Activated CD4-positive, alpha-beta memory T cell treated with anti-CD3 and anti-CD28 coated beads, Interleukin-2, amount 10 ng/mL, durations not matched to agents 7 days and 5 days (primary cell): ENCODE results near the gene GLT6D1. TPM values are rescaled to one million over a fixed set of nuclear protein-coding genes. Genes with fewer than 3 reads are reported as not detected.
"Not testable (repeated sequence)": the region's sequence is repeated elsewhere in the genome, so short reads cannot be mapped to it uniquely, and the experiment has no call there.

Experiments used
- CTCF ChIA-PET: fragments of 350-600 bp; sonication (Branson Sonifier 250); formaldehyde crosslinking; loops from one replicate; lab custom pipeline; 2021; ENCODE audit warnings: antibody characterized with exemption, inconsistent platforms; lab: Charles Lee
- POLR2A ChIA-PET: fragments of 350-600 bp; sonication (Branson Sonifier 250); formaldehyde crosslinking; loops from one replicate; lab custom pipeline; 2021; ENCODE audit warnings: antibody characterized with exemption; lab: Charles Lee
- DNase-seq: peaks from one replicate; pipeline ENCODE4 v3.0.0-alpha.2; 2020
- H3K27ac Mint-ChIP-seq: one replicate; pipeline ENCODE4 v1.8.0; 2021; ENCODE audit warnings: mild to moderate bottlenecking, mixed read lengths
- H3K27me3 Mint-ChIP-seq: one replicate; pipeline ENCODE4 v1.8.0; 2021; ENCODE audit warnings: mixed read lengths
- H3K36me3 Mint-ChIP-seq: one replicate; pipeline ENCODE4 v1.8.0; 2021; ENCODE audit warnings: low read depth, mixed read lengths
- H3K4me1 Mint-ChIP-seq: one replicate; pipeline ENCODE4 v1.8.0; 2021; ENCODE audit warnings: mixed read lengths
- H3K4me3 Mint-ChIP-seq: one replicate; pipeline ENCODE4 v1.8.0; 2021; ENCODE audit warnings: mild to moderate bottlenecking, mixed read lengths
- H3K9me3 Mint-ChIP-seq: one replicate; pipeline ENCODE4 v1.8.0; 2021; ENCODE audit warnings: mixed read lengths
- total RNA-seq, 2 experiments: library from RNA; stranded (reverse); gene quantifications; one replicate each; pipeline ENCODE4 v1.2.3, GENCODE V29; 2021

The GLT6D1 gene
- total RNA-seq, result not detected

GRCh38 chr9:135639196-135639595 lies at the start of gene GLT6D1:
Gene GLT6D1, minus strand, starts transcription at chr9:135639540. Its CDS starts 353 bp downstream, at chr9:135639187.
- peaks cover 1% of the 10 kb centered on the region for H3K27me3 Mint-ChIP-seq
- CTCF ChIA-PET, result no interaction called here
- H3K36me3 Mint-ChIP-seq, result no peaks in the 10 kb centered on the region
- H3K9me3 Mint-ChIP-seq, result no peaks in the 10 kb centered on the region
- H3K27ac Mint-ChIP-seq, result no peak within 1 kb of the TSS
- no peak within 1 kb of the TSS for H3K4me3 Mint-ChIP-seq
- H3K4me1 Mint-ChIP-seq, result no peaks in the 10 kb centered on the region
- DNase-seq, result no peak
- POLR2A ChIA-PET, result no interaction called here

GRCh38 chr9:135689011-135689410 lies 49.7 kb upstream of the GLT6D1 start:
- H3K36me3 Mint-ChIP-seq, result no peaks in the 10 kb centered on the region
- no peak overlapping the region for H3K27ac Mint-ChIP-seq
- H3K9me3 Mint-ChIP-seq, result no peaks in the 10 kb centered on the region
- ChIA-PET POLR2A (no interaction called here), CTCF (no interaction called here)
- H3K27me3 Mint-ChIP-seq, result no peaks in the 10 kb centered on the region
- no peaks in the 10 kb centered on the region for H3K4me1 Mint-ChIP-seq
- no peak overlapping the region for H3K4me3 Mint-ChIP-seq
- DNase-seq, result no peak

- no peaks in the 10 kb centered on the region for H3K9me3 Mint-ChIP-seq
- H3K27me3 Mint-ChIP-seq, result no peaks in the 10 kb centered on the region
- no peaks in the 10 kb centered on the region for H3K4me1 Mint-ChIP-seq
- no peak overlapping the region for H3K27ac Mint-ChIP-seq
- no peak for DNase-seq
- ChIA-PET CTCF (no interaction called here), POLR2A (no interaction called here)
- H3K4me3 Mint-ChIP-seq, result no peak overlapping the region
- no peaks in the 10 kb centered on the region for H3K36me3 Mint-ChIP-seq
These were observed 47.9 kb upstream of the GLT6D1 start for GRCh38 chr9:135687216-135687615.

GRCh38 chr9:135684691-135685090 lies 45.4 kb upstream of the GLT6D1 start:
- no peaks in the 10 kb centered on the region for H3K9me3 Mint-ChIP-seq
- ChIA-PET CTCF (no interaction called here), POLR2A (no interaction called here)
- no peaks in the 10 kb centered on the region for H3K4me1 Mint-ChIP-seq
- H3K27ac Mint-ChIP-seq, result no peak overlapping the region
- H3K36me3 Mint-ChIP-seq, result no peaks in the 10 kb centered on the region
- H3K27me3 Mint-ChIP-seq, result no peaks in the 10 kb centered on the region
- DNase-seq, result no peak
- H3K4me3 Mint-ChIP-seq, result no peak overlapping the region

GRCh38 chr9:135683401-135684034 lies 44.2 kb upstream of the GLT6D1 start:
- Mint-ChIP-seq H3K27me3 (no peaks in the 10 kb centered on the region), H3K9me3 (no peaks in the 10 kb centered on the region), H3K4me1 (no peaks in the 10 kb centered on the region), H3K36me3 (no peaks in the 10 kb centered on the region), H3K4me3 (no peak overlapping the region), H3K27ac (no peak overlapping the region)
- no peak for DNase-seq
- ChIA-PET POLR2A (no interaction called here), CTCF (no interaction called here)

GRCh38 chr9:135681161-135681560 lies 41.8 kb upstream of the GLT6D1 start:
- Mint-ChIP-seq H3K9me3 (no peaks in the 10 kb centered on the region), H3K4me3 (no peak overlapping the region), H3K27me3 (no peaks in the 10 kb centered on the region), H3K4me1 (no peaks in the 10 kb centered on the region), H3K27ac (no peak overlapping the region), H3K36me3 (no peaks in the 10 kb centered on the region)
- ChIA-PET CTCF (no interaction called here), POLR2A (no interaction called here)
- DNase-seq, result no peak

- Mint-ChIP-seq H3K27ac (no peak overlapping the region), H3K36me3 (no peaks in the 10 kb centered on the region), H3K27me3 (no peaks in the 10 kb centered on the region), H3K9me3 (no peaks in the 10 kb centered on the region), H3K4me3 (no peak overlapping the region), H3K4me1 (no peaks in the 10 kb centered on the region)
- POLR2A ChIA-PET, result no interaction called here
- CTCF ChIA-PET, result no interaction called here
- no peak for DNase-seq
These were observed 40.7 kb upstream of the GLT6D1 start for GRCh38 chr9:135680056-135680455.

- H3K27ac Mint-ChIP-seq, result no peak overlapping the region
- ChIA-PET CTCF (no interaction called here), POLR2A (no interaction called here)
- H3K27me3 Mint-ChIP-seq, result no peaks in the 10 kb centered on the region
- no peaks in the 10 kb centered on the region for H3K36me3 Mint-ChIP-seq
- no peak overlapping the region for H3K4me3 Mint-ChIP-seq
- no peaks in the 10 kb centered on the region for H3K9me3 Mint-ChIP-seq
- H3K4me1 Mint-ChIP-seq, result no peaks in the 10 kb centered on the region
- no peak for DNase-seq
These were observed 39.1 kb upstream of the GLT6D1 start for GRCh38 chr9:135678236-135679017.

- no peaks in the 10 kb centered on the region for H3K4me1 Mint-ChIP-seq
- CTCF ChIA-PET, result no interaction called here
These were observed 38.4 kb upstream of the GLT6D1 start for GRCh38 chr9:135677641-135678168.

GRCh38 chr9:135676891-135677290 lies 37.6 kb upstream of the GLT6D1 start:
- DNase-seq, result no peak
- POLR2A ChIA-PET, result no interaction called here
- H3K9me3 Mint-ChIP-seq, result no peaks in the 10 kb centered on the region
- no peaks in the 10 kb centered on the region for H3K4me1 Mint-ChIP-seq
- H3K27ac Mint-ChIP-seq, result no peak overlapping the region
- no peak overlapping the region for H3K4me3 Mint-ChIP-seq
- no peaks in the 10 kb centered on the region for H3K27me3 Mint-ChIP-seq
- CTCF ChIA-PET, result no interaction called here
- H3K36me3 Mint-ChIP-seq, result no peaks in the 10 kb centered on the region

More at GRCh38 chr9:135677641-135678168, 38.4 kb upstream of the GLT6D1 start:
- Mint-ChIP-seq H3K27ac (no peak overlapping the region), H3K36me3 (no peaks in the 10 kb centered on the region), H3K27me3 (no peaks in the 10 kb centered on the region), H3K9me3 (no peaks in the 10 kb centered on the region), H3K4me3 (no peak overlapping the region)
- POLR2A ChIA-PET, result no interaction called here
- DNase-seq, result no peak

- Mint-ChIP-seq H3K4me1 (no peaks in the 10 kb centered on the region), H3K4me3 (no peak overlapping the region)
- POLR2A ChIA-PET, result no interaction called here
These were observed 35.6 kb upstream of the GLT6D1 start for GRCh38 chr9:135674977-135675376.

GRCh38 chr9:135673941-135674340 lies 34.6 kb upstream of the GLT6D1 start:
- no peaks in the 10 kb centered on the region for H3K9me3 Mint-ChIP-seq
- no peaks in the 10 kb centered on the region for H3K27me3 Mint-ChIP-seq
- DNase-seq, result no peak
- CTCF ChIA-PET, result interaction anchor here (0.7 kb wide), 1 partner anchor 39 kb away, joined by 3 read pairs; no protein-coding TSS in a partner anchor
- no peak overlapping the region for H3K4me3 Mint-ChIP-seq
- H3K27ac Mint-ChIP-seq, result no peak overlapping the region
- H3K4me1 Mint-ChIP-seq, result no peaks in the 10 kb centered on the region
- no peaks in the 10 kb centered on the region for H3K36me3 Mint-ChIP-seq
- POLR2A ChIA-PET, result no interaction called here

More at GRCh38 chr9:135674977-135675376, 35.6 kb upstream of the GLT6D1 start:
- Mint-ChIP-seq H3K9me3 (no peaks in the 10 kb centered on the region), H3K27ac (no peak overlapping the region), H3K27me3 (no peaks in the 10 kb centered on the region), H3K36me3 (no peaks in the 10 kb centered on the region)
- CTCF ChIA-PET, result no interaction called here
- no peak for DNase-seq

GRCh38 chr9:135672786-135673185 lies 33.4 kb upstream of the GLT6D1 start:
- H3K4me1 Mint-ChIP-seq, H3K4me3 Mint-ChIP-seq, DNase-seq, POLR2A ChIA-PET, H3K9me3 Mint-ChIP-seq, H3K27ac Mint-ChIP-seq, H3K36me3 Mint-ChIP-seq, H3K27me3 Mint-ChIP-seq: not testable (repeated sequence)
- CTCF ChIA-PET, result interaction anchor here (1.0 kb wide), 1 partner anchor 72 kb away, joined by 3 read pairs; no protein-coding TSS in a partner anchor
